Measurements from ENCODE around the gene KPNB1.

DNA sequence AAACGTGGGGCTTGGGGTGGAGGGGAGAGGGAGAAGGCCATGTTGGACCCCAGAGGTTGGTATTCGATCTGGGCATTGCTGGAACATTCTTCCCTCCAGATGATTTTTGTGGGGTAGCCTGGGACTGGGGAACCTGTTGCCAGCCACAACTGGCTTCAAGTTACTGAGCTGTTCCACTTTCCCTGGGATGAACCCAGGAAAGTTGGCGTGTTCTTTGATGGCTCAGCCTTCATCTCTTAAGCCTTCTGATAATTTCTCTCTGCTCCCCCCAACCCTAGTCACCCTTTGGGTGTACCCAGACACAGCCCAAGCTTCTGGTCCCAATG lies 85.4 kb downstream of the KPNB1 start:
- TF ChIP-seq, protein P1, sequence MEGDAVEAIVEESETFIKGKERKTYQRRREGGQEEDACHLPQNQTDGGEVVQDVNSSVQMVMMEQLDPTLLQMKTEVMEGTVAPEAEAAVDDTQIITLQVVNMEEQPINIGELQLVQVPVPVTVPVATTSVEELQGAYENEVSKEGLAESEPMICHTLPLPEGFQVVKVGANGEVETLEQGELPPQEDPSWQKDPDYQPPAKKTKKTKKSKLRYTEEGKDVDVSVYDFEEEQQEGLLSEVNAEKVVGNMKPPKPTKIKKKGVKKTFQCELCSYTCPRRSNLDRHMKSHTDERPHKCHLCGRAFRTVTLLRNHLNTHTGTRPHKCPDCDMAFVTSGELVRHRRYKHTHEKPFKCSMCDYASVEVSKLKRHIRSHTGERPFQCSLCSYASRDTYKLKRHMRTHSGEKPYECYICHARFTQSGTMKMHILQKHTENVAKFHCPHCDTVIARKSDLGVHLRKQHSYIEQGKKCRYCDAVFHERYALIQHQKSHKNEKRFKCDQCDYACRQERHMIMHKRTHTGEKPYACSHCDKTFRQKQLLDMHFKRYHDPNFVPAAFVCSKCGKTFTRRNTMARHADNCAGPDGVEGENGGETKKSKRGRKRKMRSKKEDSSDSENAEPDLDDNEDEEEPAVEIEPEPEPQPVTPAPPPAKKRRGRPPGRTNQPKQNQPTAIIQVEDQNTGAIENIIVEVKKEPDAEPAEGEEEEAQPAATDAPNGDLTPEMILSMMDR (IDR thresholded peaks at IDR 0.05) = no peak
- TF ChIP-seq POLR2A (IDR thresholded peaks at IDR 0.05) (no peak), POLR2AphosphoS5 (IDR thresholded peaks at IDR 0.05) (no peak)
